ENCODE data around the gene STARD4.

DNA sequence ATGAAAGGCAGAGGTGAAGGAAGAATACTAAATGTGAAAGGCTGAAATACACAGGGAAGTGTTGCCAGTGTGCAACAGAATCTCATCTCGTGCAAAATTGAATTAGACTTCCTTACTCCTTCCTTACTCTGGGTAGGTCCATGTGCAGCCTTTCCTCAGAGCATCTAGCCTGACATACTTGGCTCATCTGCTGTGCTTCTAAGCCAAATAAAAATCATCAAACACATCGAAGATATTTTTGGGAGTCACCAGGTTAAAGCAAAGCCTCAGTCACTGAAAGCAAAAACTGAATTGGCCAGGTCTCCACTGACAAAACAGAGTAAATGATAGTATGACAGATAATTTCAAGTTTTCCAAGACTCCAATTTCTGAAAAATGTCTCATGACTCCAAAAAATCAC is 19.3 kb downstream of the STARD4 start:
- TF ChIP-seq, protein P1, sequence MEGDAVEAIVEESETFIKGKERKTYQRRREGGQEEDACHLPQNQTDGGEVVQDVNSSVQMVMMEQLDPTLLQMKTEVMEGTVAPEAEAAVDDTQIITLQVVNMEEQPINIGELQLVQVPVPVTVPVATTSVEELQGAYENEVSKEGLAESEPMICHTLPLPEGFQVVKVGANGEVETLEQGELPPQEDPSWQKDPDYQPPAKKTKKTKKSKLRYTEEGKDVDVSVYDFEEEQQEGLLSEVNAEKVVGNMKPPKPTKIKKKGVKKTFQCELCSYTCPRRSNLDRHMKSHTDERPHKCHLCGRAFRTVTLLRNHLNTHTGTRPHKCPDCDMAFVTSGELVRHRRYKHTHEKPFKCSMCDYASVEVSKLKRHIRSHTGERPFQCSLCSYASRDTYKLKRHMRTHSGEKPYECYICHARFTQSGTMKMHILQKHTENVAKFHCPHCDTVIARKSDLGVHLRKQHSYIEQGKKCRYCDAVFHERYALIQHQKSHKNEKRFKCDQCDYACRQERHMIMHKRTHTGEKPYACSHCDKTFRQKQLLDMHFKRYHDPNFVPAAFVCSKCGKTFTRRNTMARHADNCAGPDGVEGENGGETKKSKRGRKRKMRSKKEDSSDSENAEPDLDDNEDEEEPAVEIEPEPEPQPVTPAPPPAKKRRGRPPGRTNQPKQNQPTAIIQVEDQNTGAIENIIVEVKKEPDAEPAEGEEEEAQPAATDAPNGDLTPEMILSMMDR (IDR thresholded peaks at IDR 0.05), result no peak
- TF ChIP-seq EZH2 (IDR thresholded peaks at IDR 0.05) (no peak), EZH2phosphoT487 (IDR thresholded peaks at IDR 0.05) (no peak)

Measured in neural progenitor cell (in vitro differentiated cells).